ENCODE results near the gene ZFP3. TPM values are rescaled to one million over a fixed set of nuclear protein-coding genes. Genes with fewer than 3 reads are reported as not detected.
"Not testable (repeated sequence)": the region's sequence is repeated elsewhere in the genome, so short reads cannot be mapped to it uniquely, and the experiment has no call there.

ZFP3 gene
- total RNA-seq, 1 experiment from 2014 or later = 0.11 TPM

- no peak overlapping the region for H3K4me3 Mint-ChIP-seq
- H3K27ac Mint-ChIP-seq = no peak overlapping the region
- no peak overlapping the region for H2BK12ac ChIP-seq (ENCODE audit: insufficient read length, low read depth, low read length)
- no peaks in the 10 kb centered on the region for H3K79me1 ChIP-seq (ENCODE audit: insufficient read depth, low read depth, low read length, poor library complexity, severe bottlenecking)
- H2BK20ac ChIP-seq (ENCODE audit: low read depth, low read length, poor library complexity, severe bottlenecking) = no peak overlapping the region
- no peak overlapping the region for H3K9ac ChIP-seq (ENCODE audit: extremely low read depth, insufficient read length, low read length)
- H4K20me1 ChIP-seq (ENCODE audit: control insufficient read depth, insufficient read depth, insufficient read length) = no peaks in the 10 kb centered on the region
- H3K79me2 ChIP-seq (ENCODE audit: insufficient read depth, low read length) = no peaks in the 10 kb centered on the region
- no peaks in the 10 kb centered on the region for H3K4me1 Mint-ChIP-seq
- no peak overlapping the region for H3K4ac ChIP-seq (ENCODE audit: low read depth, low read length)
- no peaks in the 10 kb centered on the region for H3K4me1 ChIP-seq (ENCODE audit: insufficient read depth, low read length)
- no peak overlapping the region for H4K8ac ChIP-seq (replicated peaks; ENCODE audit: insufficient read length, low read depth, low read length)
- H2BK5ac ChIP-seq (ENCODE audit: insufficient read length, low read length) = no peak overlapping the region
- no peak overlapping the region for H3K4me2 ChIP-seq (ENCODE audit: insufficient read depth, insufficient read length, low read length)
- no peaks in the 10 kb centered on the region for H3K27me3 ChIP-seq (ENCODE audit: insufficient read depth, low read length)
- no CpG with 5 or more reads among the region's 4 CpGs for WGBS (ENCODE audit: extremely low coverage, insufficient read length, low lambda C conversion rate)
- DNase-seq = no peak
- H3K27ac ChIP-seq (ENCODE audit: insufficient read length, low read depth, low read length) = no peak overlapping the region
- no peak overlapping the region for H2AK5ac ChIP-seq (ENCODE audit: insufficient read length, low read length)
- no peak overlapping the region for H2BK15ac ChIP-seq (ENCODE audit: low read depth, low read length)
- H4K5ac ChIP-seq (ENCODE audit: insufficient read length, low read depth, low read length) = no peak overlapping the region
- H2BK120ac ChIP-seq (ENCODE audit: low read depth, low read length, poor library complexity, severe bottlenecking) = no peak overlapping the region
- peaks cover 38% of the 10 kb centered on the region for H3K27me3 Mint-ChIP-seq (ENCODE audit: low read depth)
- TF ChIP-seq, protein P1, sequence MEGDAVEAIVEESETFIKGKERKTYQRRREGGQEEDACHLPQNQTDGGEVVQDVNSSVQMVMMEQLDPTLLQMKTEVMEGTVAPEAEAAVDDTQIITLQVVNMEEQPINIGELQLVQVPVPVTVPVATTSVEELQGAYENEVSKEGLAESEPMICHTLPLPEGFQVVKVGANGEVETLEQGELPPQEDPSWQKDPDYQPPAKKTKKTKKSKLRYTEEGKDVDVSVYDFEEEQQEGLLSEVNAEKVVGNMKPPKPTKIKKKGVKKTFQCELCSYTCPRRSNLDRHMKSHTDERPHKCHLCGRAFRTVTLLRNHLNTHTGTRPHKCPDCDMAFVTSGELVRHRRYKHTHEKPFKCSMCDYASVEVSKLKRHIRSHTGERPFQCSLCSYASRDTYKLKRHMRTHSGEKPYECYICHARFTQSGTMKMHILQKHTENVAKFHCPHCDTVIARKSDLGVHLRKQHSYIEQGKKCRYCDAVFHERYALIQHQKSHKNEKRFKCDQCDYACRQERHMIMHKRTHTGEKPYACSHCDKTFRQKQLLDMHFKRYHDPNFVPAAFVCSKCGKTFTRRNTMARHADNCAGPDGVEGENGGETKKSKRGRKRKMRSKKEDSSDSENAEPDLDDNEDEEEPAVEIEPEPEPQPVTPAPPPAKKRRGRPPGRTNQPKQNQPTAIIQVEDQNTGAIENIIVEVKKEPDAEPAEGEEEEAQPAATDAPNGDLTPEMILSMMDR (conservative IDR thresholded peaks at IDR 0.05) = no peak
- no peaks in the 10 kb centered on the region for H3K9me3 Mint-ChIP-seq
- no peaks in the 10 kb centered on the region for H3K36me3 Mint-ChIP-seq (ENCODE audit: insufficient read depth in 1 of 3, low read depth in 3 of 3)
- no peak overlapping the region for H3K56ac ChIP-seq (ENCODE audit: insufficient read length, low read depth, low read length)
- peaks cover 2% of the 10 kb centered on the region for H3K23me2 ChIP-seq (ENCODE audit: insufficient read length, low read depth, low read length, poor library complexity, severe bottlenecking)
- no peak overlapping the region for H3T11ph ChIP-seq (ENCODE audit: low read length)
- H3K9me3 ChIP-seq (ENCODE audit: control insufficient read depth, low read depth, low read length) = no peaks in the 10 kb centered on the region
- no peak overlapping the region for H3K23ac ChIP-seq (ENCODE audit: insufficient read length, low read depth, low read length)
- no peak overlapping the region for H3K18ac ChIP-seq (ENCODE audit: insufficient read length, low read depth, low read length)
- H2AFZ ChIP-seq (ENCODE audit: low read length) = no peak overlapping the region
- no peak overlapping the region for H3K14ac ChIP-seq (ENCODE audit: insufficient read depth, low read length)
- no peak overlapping the region for H4K91ac ChIP-seq (ENCODE audit: insufficient read length, low read depth, low read length)
Observed at GRCh38 chr17:5127910-5128309, 49.6 kb downstream of the ZFP3 start.

DNA sequence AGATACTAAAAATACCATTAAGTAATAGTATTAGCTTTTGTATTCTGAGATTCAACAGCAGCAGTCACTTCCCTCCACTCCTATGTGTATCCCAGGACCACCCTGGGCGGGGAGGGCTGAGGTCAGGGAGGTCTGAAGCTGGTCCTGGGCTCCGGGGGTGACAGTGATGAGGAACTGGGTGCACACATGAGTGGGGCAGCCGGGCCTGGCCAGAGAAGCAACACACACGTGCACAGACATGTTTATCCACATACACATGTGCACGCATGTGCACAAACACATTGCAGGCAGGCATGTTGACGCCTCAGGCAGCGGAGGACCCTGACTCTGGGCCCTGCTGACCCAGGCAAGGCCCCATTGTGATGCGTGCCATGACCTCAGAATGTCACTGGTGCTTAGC lies 50.1 kb downstream of the ZFP3 start:
- H2AK5ac ChIP-seq (ENCODE audit: insufficient read length, low read length); H3K27ac ChIP-seq (ENCODE audit: insufficient read length, low read depth, low read length); H3K4ac ChIP-seq (ENCODE audit: low read depth, low read length); H3K4me1 Mint-ChIP-seq; H3K9me3 Mint-ChIP-seq; H3K56ac ChIP-seq (ENCODE audit: insufficient read length, low read depth, low read length); H3K9ac ChIP-seq (ENCODE audit: extremely low read depth, insufficient read length, low read length); H3K79me2 ChIP-seq (ENCODE audit: insufficient read depth, low read length); H3K27ac Mint-ChIP-seq; H2BK15ac ChIP-seq (ENCODE audit: low read depth, low read length); H3K27me3 ChIP-seq (ENCODE audit: insufficient read depth, low read length); H2BK5ac ChIP-seq (ENCODE audit: insufficient read length, low read length); H3K36me3 Mint-ChIP-seq (ENCODE audit: insufficient read depth in 1 of 3, low read depth in 3 of 3); DNase-seq; H3K23ac ChIP-seq (ENCODE audit: insufficient read length, low read depth, low read length); H2BK12ac ChIP-seq (ENCODE audit: insufficient read length, low read depth, low read length); H2BK20ac ChIP-seq (ENCODE audit: low read depth, low read length, poor library complexity, severe bottlenecking); H3K23me2 ChIP-seq (ENCODE audit: insufficient read length, low read depth, low read length, poor library complexity, severe bottlenecking); H3K18ac ChIP-seq (ENCODE audit: insufficient read length, low read depth, low read length); H2BK120ac ChIP-seq (ENCODE audit: low read depth, low read length, poor library complexity, severe bottlenecking); H2AFZ ChIP-seq (ENCODE audit: low read length); H3K4me1 ChIP-seq (ENCODE audit: insufficient read depth, low read length); H4K5ac ChIP-seq (ENCODE audit: insufficient read length, low read depth, low read length); H3K4me2 ChIP-seq (ENCODE audit: insufficient read depth, insufficient read length, low read length); H3K79me1 ChIP-seq (ENCODE audit: insufficient read depth, low read depth, low read length, poor library complexity, severe bottlenecking); H3K9me3 ChIP-seq (ENCODE audit: control insufficient read depth, low read depth, low read length); H4K20me1 ChIP-seq (ENCODE audit: control insufficient read depth, insufficient read depth, insufficient read length); H4K91ac ChIP-seq (ENCODE audit: insufficient read length, low read depth, low read length); H4K8ac ChIP-seq (replicated peaks; ENCODE audit: insufficient read length, low read depth, low read length); H3T11ph ChIP-seq (ENCODE audit: low read length); H3K4me3 Mint-ChIP-seq; H3K14ac ChIP-seq (ENCODE audit: insufficient read depth, low read length): not testable (repeated sequence)
- H3K27me3 Mint-ChIP-seq (ENCODE audit: low read depth) = peaks cover 38% of the 10 kb centered on the region
- WGBS (ENCODE audit: extremely low coverage, insufficient read length, low lambda C conversion rate) = no CpG with 5 or more reads among the region's 8 CpGs

All from H9 (cell line).